Keratinocyte (primary cell): ENCODE measurements around the gene A3GALT2.

Experiments used
- EZH2 ChIP-seq: IDR thresholded peaks from one replicate; pipeline ENCODE4 v1.6.1; 2012; ENCODE audit warnings: inconsistent platforms, mild to moderate bottlenecking, low read length, moderate library complexity
- TF ChIP-seq, protein P1 (sequence below), 3 experiments: IDR thresholded peaks in 1 of 3; conservative IDR thresholded peaks in 1 of 3; optimal IDR thresholded peaks in 1 of 3; 2 replicates in 2 of 3; 3 replicates in 1 of 3; pipeline versions ENCODE3 to v1.5.1; 2011; ENCODE audit warnings: low read length in 3 of 3, mild to moderate bottlenecking in 3 of 3, moderate library complexity in 2 of 3, control low read depth in 1 of 3, inconsistent platforms in 1 of 3; ENCODE audit not compliant: insufficient read depth in 2 of 3; ENCODE audit errors: extremely low read depth in 1 of 3

GRCh38 chr1:33337441-33337840, 16.5 kb upstream of the A3GALT2 start:
- TF ChIP-seq, protein P1, sequence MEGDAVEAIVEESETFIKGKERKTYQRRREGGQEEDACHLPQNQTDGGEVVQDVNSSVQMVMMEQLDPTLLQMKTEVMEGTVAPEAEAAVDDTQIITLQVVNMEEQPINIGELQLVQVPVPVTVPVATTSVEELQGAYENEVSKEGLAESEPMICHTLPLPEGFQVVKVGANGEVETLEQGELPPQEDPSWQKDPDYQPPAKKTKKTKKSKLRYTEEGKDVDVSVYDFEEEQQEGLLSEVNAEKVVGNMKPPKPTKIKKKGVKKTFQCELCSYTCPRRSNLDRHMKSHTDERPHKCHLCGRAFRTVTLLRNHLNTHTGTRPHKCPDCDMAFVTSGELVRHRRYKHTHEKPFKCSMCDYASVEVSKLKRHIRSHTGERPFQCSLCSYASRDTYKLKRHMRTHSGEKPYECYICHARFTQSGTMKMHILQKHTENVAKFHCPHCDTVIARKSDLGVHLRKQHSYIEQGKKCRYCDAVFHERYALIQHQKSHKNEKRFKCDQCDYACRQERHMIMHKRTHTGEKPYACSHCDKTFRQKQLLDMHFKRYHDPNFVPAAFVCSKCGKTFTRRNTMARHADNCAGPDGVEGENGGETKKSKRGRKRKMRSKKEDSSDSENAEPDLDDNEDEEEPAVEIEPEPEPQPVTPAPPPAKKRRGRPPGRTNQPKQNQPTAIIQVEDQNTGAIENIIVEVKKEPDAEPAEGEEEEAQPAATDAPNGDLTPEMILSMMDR (optimal IDR thresholded peaks at IDR 0.05 in 1 of 3, IDR thresholded peaks at IDR 0.05 in 1 of 3, conservative IDR thresholded peaks at IDR 0.05 in 1 of 3; ENCODE audit: extremely low read depth in 1 of 3, insufficient read depth in 2 of 3, low read length in 3 of 3) = no peak
- TF ChIP-seq EZH2 = no peak
